HG03558 (cell line): ENCODE results near the gene ITIH4.

Experiments
- ATAC-seq: cut with Tn5 transposase; IDR thresholded peaks from one replicate; pipeline ENCODE4 v1.9.1; 2021; ENCODE audit warnings: moderate number of reproducible peaks; ENCODE audit not compliant: unreplicated experiment; ENCODE audit errors: extremely low read depth

ITIH4 gene

DNA sequence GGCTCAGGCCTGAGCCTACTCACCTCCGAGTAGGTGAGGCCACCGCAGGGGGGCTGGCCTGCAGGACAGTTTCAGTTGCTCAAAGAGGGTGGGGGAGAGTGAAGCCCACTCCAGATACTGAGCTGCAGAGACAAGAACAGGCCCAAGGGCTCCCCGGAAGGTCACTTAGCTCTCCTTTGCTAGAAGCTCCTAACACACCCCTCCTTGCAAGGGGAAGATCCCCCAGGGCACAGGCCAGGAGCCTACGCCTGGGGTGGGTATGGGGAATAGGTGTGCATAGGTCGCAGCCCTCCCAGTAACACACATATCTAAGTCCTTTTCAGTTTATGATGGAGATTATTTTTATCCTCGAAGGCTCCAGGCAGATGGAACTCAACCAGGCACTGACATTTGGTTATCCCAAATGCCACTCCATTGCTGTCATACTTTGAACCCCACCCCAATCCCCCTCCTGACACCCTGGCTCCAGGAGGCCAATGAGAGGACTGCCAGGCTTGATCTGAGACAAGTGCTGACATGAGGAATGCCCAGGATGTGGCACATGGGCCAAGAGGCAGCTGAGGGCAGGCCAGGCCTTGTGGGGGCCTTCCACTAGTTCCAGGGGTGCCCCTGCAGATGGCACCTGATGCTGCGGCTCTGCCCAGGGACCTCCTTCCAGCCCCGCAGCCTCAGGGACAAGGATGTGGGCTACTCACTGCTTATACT, 5.4 kb upstream of the ITIH4 start:
- no peak for ATAC-seq

DNA sequence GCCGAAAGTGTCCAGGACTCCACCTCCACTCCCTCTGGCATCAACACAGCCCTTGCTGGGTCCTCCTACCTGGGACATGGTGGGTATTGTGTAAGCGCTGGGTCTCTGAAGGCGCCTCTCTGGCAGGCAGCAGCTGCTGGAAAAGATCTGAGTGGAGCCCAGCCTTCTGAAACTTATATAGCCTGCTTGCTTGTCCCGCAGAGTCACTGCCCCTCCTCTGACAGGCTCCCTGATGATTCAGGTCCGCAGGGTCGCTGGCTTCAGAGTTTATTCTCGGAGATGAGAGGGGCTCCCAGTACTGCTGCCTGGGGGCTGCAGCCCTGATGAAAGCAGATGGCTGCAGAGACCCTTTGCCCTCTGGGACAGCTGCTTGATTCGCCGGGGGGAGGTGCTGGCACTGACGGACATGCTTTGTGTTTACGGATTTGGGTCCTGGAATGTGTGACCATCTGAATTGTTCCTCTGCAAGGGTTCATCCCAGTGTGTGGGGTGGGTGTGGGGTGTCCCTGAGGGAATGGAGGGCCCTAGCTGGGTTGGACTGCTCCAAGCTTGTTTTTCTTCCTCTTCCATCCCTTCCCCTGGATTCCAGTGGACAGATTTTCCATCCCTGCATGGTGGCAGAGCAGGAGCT, 4.5 kb upstream of the ITIH4 start, which contains the start of gene MUSTN1:
Gene MUSTN1 (minus strand): TSS at position 149 of the 631 bp plus-strand sequence. CDS start 71 bp downstream, at position 78.
- ATAC-seq, result no peak

DNA sequence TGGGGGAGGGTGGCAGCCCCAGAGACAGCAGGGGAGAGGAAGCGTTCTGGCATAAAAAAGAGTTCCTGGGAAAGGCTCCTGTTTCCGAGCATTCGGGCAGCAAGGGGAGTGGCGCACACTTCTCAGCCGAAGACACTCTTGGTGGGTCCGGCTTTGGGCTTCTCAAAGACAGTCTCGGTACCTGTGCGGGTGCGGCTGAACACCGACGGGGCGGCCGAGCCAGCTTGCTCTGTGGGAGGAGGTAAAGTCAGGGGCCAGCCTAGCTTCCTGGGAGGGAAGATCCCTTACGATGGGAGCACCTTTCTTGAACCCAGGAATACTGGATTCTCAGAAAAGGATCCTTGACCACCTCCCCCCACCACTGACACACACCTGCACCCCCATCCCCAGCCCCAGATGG, 2.7 kb upstream of the ITIH4 start:
- ATAC-seq, result no peak

DNA sequence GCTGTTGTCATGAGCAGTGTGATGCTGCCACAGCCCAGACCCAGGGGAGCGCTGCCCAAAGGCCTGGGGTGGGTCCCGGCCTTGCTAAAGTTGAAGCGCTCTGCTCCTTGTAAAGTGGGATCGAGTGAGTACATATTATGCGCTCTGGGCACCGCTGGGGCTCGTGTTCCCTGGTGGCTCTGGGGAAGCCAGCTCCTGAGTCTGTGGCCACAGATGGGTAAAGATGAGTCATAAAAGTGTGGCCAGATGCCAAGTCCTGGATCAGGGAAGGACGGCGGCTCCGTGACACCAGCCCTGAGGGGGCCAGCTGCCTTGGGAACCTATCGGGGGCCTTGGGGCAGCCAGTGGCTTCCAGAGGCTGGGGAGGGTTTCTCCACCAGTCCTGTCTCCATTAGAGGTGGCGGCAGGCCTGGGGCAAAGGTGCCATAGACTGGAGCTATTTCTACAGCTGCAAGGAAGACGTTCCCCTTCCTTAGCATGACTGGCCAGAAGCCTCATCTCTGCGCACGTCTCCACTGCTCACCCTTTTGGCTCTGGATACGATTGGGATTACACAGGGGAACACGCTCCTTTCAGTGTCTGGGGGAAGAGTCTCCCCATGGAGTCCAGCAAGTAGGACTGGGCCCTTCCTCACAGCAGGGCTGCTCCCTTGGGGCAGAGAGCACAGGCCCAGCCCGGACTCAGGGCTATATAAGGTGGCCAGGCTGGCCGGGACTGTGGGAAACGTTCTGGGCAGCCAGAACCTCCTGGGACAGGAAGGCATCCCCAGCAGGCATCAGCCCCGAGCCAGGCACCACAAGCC, 1.2 kb upstream of the ITIH4 start:
- ATAC-seq, result no peak

DNA sequence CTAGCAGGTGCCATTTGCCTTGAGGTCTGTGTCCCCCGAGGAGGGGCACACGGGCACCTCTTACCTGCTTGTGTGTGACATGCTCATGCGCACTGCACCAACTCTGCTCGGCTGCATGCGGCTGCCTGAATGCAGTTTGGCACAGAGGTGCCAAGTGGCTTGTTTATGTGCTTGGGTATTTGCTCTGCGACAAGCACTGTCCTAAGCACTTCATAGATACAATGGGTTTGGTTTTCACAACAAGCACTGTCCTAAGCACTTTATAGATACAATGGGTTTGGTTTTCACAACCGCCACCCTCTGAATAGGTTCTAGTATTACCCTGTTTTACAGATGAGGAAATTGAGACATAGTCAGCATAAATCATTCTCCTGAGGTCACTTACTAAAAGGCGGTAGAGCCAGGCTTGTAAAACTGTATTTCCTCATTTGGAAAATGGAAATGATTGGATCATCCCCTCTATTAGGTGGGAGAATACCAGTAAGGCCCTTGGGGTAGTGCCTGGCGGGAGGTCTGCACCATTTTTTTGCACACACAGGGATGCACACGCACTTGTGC, 487 bp downstream of the ITIH4 start:
- ATAC-seq, result no peak

DNA sequence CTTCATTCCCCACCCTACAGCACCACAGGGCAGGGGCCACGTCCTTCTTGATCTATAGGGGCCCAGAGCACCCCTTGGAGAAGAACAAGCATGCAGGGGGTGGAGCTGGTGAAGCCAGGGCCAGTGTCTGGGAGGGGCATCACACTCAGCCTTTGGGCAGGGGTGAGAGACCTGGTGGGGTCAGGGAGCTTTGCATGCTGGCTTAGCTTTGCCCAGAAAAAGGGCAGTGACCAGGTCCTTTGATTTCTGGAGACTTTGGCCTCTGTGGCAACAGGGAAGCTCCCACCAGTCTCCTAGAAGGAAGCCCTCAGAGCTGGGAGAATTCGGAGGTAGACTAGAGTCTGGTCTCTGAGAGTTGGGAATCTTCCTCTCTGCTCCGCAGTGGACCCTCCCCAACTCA, 990 bp downstream of the ITIH4 start:
- ATAC-seq, result no peak

DNA sequence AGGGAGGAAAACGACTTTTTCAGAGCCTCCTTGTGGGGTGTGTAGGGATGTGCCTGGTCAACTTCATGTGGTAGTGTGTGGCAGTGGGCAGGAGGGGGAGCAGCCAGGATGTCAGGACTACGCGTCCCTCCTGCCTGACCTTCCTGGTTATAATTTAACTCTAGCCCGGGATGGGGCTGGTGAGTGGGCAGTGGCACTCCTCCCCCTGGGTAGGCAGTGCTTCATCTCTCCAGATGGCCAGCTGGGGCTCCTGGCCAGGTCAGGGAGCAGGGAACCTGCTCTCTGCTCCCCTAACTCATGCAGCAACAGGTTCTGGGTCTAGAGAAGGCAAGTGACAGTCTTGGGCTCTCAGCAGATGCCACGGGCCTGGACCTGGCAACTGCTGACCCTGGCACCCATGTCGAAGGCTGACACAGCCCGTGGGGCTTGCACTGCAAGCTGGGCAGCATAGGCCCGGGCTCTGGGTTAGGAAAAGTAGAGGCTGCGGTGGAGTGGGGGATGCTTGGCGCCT, 2.6 kb downstream of the ITIH4 start:
- ATAC-seq, result no peak

DNA sequence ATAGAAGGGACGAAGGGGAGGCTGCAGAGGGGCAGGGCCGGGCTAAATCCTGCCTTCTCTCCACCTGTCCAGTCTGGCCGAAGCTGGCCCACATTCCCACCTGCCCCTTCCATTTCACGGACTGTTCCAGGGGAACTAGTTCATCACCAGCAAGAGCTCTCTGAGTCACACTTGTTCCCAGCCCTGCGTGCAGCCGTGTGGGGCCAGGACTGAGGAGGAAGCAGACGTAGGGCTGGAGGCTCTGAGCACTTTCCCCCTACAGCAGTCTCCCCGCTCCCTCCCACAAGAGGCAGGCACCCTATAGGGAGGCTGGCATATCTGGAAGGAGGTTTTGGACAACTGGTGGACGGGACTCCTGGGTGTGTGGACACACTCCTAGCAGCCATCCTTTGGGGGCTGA, 3.0 kb downstream of the ITIH4 start:
- ATAC-seq, result no peak

DNA sequence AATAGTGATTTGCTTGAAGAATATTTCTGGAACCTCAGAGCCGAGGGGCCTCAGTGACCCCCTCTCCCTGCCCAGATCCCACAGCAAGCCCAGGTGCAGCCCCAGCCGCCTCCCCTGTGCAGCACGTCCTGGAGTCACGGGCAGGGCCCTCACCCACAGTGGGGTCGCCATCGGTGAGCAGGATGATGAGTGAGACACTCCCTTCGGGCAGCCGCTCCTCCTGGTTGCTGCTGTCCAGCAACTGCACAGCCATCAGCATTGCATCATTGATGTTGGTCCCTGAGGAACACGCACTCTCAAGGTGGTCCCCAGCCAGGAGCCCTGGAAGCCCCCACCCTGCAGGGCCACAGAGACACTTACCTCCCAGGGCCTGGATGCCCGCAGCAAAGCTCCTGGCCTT, 6.4 kb downstream of the ITIH4 start:
- ATAC-seq, result no peak

DNA sequence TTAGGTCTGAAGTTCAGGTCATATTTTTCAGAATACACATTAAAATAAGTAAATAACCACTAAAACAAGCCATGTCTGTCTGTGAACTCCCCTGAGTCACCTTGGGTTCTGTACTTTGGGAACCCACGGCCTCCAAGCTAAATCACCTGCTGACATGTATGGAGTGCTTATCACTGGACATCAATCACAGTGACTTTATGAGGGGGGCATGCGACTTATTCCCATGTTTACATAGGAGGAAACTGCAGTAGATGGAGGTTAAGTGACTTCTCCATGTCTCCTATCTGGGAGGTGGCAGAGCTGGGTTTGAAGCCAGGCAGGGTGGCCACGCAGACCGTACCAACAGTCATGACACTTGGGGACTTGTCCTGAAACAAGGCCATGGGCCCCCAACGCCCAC, 8.1 kb downstream of the ITIH4 start:
- no peak for ATAC-seq

DNA sequence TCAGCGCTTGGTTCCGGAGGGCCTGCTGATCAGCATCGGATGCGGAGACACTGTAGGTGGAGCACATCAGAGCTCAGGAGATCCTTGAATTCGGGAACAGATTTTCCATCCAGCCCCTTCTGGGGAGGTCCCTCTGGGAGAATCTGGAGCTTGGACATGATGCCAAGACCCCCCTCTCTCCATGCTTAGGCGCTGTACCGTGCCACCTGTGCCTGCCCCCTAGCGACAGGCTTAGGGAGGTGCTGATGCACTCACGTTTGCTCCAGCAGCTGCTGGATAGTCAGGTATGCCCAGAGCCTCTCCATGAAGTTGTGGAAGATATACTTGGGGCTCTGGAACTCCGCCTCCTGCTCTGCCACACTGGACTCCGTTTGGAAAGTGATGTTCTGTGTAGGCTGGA, 9.7 kb downstream of the ITIH4 start:
- no peak for ATAC-seq

DNA sequence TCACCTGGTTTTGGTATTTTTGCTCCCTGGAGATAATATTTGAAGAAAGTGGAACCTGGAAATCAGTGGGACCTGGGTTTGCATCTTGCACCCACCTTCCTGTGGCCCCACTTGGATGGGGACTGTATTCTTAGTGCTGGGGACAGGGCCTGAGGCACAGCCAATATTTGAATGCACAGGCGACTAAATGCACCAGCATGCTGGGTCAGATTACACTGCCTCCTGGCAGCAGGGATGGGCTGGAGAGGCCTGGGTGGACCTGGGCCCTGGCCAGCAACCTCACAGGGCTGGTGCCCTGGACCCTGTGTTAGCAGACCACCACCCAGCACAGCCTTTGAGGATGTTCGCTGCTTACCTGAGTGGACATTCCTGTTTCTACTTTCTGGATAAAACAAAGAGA, 10.5 kb downstream of the ITIH4 start:
- ATAC-seq, result no peak

DNA sequence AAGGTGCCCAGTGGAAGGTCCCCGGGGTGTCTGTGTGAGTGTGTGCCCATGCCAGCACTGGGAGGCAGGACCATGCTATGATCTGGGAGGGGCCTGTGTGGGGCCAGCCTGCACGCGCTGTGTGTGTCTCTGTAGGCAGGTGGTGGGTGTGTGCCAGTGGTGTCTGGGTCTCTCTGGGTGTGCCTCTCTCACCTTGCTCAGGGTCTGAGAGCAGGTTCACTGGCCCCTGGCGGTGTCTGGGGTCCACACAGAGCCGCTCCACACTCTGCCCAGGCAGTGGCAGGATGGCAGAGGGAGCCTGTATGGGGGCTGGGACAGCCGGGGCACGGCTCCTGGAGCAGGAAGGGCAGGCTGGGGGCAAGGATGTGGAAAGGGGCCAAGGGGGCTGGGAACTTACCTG, 12.6 kb downstream of the ITIH4 start:
- ATAC-seq, result no peak

DNA sequence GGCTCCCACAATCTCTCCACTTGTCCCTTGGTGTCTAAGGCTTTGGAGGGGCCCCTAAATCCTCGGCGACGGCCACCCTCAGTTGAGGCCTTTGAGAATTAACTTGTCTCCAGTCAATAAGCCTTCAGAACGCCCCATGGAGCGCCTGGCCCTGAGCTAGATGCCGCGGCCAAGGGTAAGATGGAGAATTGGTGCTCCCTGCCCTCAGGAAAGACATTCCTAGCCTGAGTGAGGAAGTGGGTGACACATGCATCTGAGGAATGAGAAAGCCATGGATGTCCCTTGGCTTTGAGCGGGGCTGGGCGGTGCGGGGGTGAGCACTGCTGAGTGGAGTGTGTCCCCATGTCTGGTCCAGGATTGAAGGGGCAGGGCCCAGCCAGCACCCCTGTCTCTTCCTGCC, 13.3 kb downstream of the ITIH4 start:
- no peak for ATAC-seq

DNA sequence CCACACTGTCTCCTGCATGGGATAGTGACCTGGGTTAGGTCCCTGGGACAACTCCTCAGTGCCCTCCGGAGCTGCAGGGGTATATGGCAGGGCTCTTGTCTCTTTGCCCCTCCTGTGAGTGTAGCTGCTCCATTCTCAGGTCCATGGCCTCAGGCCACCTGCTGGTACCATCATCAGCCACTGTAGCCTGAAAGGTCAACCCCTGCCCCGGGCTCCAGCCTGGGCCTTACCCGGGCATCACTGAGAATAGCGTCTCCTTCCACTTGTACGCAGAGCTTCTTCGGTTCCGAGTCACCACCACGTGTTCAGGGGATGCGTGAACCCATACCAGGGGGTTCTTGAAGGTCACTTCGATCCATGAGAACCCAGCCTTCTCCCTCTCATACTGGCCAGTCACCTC, 13.8 kb downstream of the ITIH4 start:
- ATAC-seq, result no peak

DNA sequence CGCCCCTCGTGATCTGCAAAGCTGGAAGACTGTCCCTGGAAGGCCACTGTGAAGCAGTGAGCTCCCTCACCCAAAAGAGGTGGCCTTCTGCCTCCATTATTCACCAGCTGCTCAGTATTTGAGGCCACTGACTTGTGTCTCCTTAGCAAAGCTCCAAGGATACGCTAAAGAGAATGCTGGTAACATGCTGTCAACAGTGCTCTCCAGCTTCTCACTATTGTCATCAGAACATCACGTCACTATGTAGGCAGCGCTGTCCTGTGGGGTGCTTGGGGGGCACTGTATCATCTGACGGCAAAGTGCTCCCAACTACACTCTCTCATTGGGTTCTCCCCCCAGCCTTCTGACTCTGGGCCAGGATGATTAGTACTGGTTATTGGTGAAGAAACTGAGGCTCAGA, 14.3 kb downstream of the ITIH4 start:
- ATAC-seq, result no peak

DNA sequence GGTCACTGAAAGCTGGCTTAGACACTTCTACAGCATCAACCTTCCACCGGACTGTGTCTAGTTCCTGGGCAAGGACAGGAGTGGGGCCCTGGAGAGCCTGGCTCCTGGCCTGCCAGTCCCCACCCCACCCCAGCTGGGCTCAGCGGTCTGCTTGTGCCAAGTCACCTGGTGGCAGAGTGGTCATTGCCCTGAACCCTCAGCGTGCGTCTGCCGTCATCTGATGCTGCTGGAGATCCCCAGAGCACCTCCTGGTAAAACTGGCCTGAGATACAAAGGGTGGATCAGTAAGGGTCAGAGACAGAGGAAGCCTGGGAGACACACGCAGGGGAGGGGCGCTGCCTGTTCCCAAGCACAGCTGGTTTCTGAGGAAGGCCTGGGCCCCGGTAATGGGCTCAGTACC, 16.7 kb downstream of the ITIH4 start:
- ATAC-seq, result no peak

DNA sequence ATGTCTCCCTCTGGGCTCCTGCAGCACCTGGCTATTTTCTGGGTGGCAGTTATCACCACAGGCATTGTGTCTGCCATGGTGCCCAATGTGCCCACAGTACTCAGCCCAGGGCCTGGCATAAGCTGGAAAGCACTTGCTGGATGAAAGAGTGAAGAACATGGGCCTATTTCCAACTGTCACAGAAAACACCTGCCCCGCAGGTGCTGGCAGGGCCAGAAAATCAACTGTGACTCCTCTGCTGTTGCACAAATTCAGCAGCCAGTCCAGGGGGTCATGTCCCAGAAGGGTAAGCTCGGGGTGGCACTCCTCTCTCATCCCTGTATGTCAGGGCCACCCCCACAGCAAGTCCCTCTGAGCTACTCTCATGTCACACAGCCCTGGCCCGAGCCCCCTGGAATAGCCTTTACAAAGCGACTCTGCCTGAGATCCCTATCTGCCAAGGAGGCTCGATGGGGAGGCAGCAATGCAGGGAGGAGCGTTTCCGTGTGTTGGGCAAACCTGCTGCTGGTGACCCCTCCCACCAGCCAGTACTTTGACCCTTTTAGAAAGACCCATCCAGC, 18.9 kb downstream of the ITIH4 start:
- ATAC-seq, result no peak

DNA sequence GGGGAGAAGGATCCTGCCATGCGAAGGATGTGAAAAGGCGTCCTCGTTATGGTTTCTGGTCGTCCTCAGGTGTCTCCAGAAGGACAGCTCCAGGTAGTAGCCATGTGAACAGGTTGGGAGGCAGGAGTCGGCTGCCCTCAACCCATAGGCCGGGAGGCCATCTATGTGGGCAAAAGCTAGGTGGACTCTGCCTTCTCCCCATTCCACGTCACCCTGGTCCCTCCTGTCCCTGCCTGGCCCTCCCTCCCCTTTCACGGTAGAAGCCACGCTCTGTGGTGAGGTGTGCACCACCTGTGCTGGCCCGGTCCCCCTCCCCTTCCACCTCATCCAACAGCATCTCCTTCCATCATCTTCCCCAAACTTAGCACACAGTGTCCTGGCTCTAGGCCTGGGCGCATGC, 19.5 kb downstream of the ITIH4 start:
- ATAC-seq, result no peak

DNA sequence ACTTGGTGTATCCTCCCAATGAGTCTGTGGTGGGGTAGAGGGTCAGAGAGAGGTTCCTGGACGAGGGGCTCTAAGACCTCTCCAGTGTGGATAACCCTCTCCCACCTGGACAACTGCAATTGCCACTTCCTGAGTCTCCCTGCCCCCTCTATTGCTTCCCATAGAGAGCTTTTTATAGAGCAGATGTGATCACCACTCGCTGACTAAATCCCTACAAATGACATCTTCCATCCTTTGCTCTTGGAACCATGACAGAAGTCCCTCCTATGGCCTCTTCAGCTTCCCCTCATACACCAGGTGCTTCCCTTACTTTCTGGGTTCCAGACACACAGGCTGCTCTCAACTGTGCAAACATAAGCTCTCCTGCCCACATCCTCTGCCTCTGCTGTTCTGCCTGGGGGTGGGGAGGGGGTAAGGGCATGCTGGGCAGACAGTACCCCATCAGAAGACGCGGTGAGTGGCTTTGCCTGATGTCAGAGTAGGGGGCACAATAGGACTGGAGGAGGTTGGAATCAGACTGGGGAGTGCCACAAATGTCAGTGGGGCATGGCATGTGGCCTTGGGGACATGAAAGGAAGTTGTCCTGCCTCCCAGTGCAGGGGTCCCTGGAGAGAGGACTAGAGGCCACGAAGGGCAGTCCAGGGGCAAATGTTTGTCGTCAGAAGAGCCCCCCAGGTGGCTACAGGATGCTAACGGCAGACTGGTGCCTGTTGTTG, 20.7 kb downstream of the ITIH4 start:
- ATAC-seq, result no peak
